Measurements from ENCODE around the gene ATL1. TPM values are rescaled to one million over a fixed set of nuclear protein-coding genes. Genes with fewer than 3 reads are reported as not detected.

The ATL1 gene
- total and polyA plus RNA-seq, 2 of the 4 experiments (the other 2 are of a cell fraction), result 6.0 to 12.2 TPM

DNA sequence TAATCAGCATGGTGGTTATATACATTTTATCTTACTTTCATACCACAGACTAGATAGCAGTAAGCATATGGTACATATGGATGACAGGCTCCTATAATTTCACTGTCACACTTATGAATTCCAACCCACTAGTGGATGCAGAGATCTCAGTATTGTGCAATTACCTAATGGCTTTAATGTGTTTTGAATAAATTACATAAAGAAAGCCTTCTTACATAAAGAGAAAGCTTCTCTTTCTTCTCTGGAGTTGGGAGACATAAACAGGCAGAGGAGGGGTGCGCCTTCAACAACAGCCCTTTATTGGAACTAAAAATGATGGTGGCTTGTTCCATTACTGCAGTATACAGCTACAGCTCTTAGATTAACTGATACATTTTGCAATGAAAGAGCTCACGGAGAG is 55.6 kb downstream of the ATL1 start:
- Histone ChIP-seq H3K9me3 (ENCODE audit: control insufficient read depth, insufficient read depth, low read length) (no peaks in the 10 kb centered on the region), H3K27ac (ENCODE audit: insufficient read depth, low read length) (no peak overlapping the region), H4K8ac (ENCODE audit: low read depth in 2 of 2, low read length in 2 of 2) (no peak overlapping the region), H3K14ac (replicated peaks; ENCODE audit: low read depth, low read length) (no peak overlapping the region), H3K4me2 (ENCODE audit: low read depth, low read length) (no peak overlapping the region), H4K91ac (ENCODE audit: insufficient read depth, low read depth, low read length) (no peak overlapping the region), H2BK20ac (ENCODE audit: low read depth, low read length) (no peak overlapping the region), H2BK120ac (ENCODE audit: low read depth, low read length) (no peak overlapping the region), H4K5ac (ENCODE audit: low read depth, low read length) (no peak overlapping the region), H2AK5ac (ENCODE audit: low read depth, low read length) (no peak overlapping the region), H2BK15ac (ENCODE audit: low read depth, low read length) (no peak overlapping the region), H2AK9ac (replicated peaks; ENCODE audit: low read depth, low read length, poor library complexity) (no peak overlapping the region), H3K4ac (ENCODE audit: low read depth, low read length) (no peak overlapping the region), H3K4me1 (ENCODE audit: control insufficient read depth, insufficient read depth, low read length) (no peaks in the 10 kb centered on the region), H3K4me3 (ENCODE audit: insufficient read depth, low read depth, low read length) (no peak overlapping the region), H3K27me3 (ENCODE audit: control insufficient read depth, insufficient read depth, low read length) (no peaks in the 10 kb centered on the region), H3K36me3 (ENCODE audit: control insufficient read depth, insufficient read depth, low read length) (no peaks in the 10 kb centered on the region), H3K56ac (ENCODE audit: extremely low read depth, insufficient read depth, low read length) (no peak overlapping the region), H3K23ac (ENCODE audit: low read depth, low read length) (no peak overlapping the region), H3K9me1 (ENCODE audit: insufficient read depth, low read length) (no peaks in the 10 kb centered on the region), H4K20me1 (ENCODE audit: insufficient read depth, low read length) (no peaks in the 10 kb centered on the region), H2AFZ (replicated peaks; ENCODE audit: low read length, poor library complexity) (no peak overlapping the region), H3K9ac (ENCODE audit: low read depth, low read length) (no peak overlapping the region), H3K18ac (ENCODE audit: low read depth, low read length) (no peak overlapping the region), H2BK5ac (ENCODE audit: low read depth, low read length, poor library complexity, severe bottlenecking) (no peak overlapping the region), H3K79me1 (ENCODE audit: low read depth in 1 of 2, low read length in 2 of 2) (no peaks in the 10 kb centered on the region)
- intact Hi-C loops (cut with micrococcal nuclease), result no loop called here
- DNase-seq (no peak), ATAC-seq (ENCODE audit: low read depth) (no peak)
- dilution Hi-C loops (cut with HindIII; ENCODE audit: low sequenced_read_pairs, unreplicated experiment), result no loop called here
- TF ChIP-seq, protein P1, sequence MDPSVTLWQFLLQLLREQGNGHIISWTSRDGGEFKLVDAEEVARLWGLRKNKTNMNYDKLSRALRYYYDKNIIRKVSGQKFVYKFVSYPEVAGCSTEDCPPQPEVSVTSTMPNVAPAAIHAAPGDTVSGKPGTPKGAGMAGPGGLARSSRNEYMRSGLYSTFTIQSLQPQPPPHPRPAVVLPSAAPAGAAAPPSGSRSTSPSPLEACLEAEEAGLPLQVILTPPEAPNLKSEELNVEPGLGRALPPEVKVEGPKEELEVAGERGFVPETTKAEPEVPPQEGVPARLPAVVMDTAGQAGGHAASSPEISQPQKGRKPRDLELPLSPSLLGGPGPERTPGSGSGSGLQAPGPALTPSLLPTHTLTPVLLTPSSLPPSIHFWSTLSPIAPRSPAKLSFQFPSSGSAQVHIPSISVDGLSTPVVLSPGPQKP (IDR thresholded peaks at IDR 0.05; ENCODE audit: borderline replicate concordance, low read depth, low read length), result no peak
- peak; percentile 73 for TF ChIP-seq CEBPB (IDR thresholded peaks at IDR 0.05; ENCODE audit: low read depth, low read length)
- in situ Hi-C loops (cut with MboI; ENCODE audit: low sequenced_read_pairs), result no loop called here
- WGBS, 2 experiments (ENCODE audit: extremely low coverage in 2 of 2, insufficient read length in 1 of 2), result no CpG with 5 or more reads among the region's 2 CpGs
- POLR2A ChIA-PET (ENCODE audit: unreplicated experiment), result no interaction called here
- CTCF ChIA-PET, result interaction anchor here (0.6 to 2.2 kb wide), 2 partner anchors 245 to 633 kb away, joined by 5 to 8 read pairs; no protein-coding TSS in a partner anchor
- no TSS peak for BruUV-seq (replicated peaks)

Measured in IMR-90 (cell line).